ENCODE measurements around the gene NT5DC1.
"Not testable (repeated sequence)": the region's sequence is repeated elsewhere in the genome, so short reads cannot be mapped to it uniquely, and the experiment has no call there.

The NT5DC1 gene

DNA sequence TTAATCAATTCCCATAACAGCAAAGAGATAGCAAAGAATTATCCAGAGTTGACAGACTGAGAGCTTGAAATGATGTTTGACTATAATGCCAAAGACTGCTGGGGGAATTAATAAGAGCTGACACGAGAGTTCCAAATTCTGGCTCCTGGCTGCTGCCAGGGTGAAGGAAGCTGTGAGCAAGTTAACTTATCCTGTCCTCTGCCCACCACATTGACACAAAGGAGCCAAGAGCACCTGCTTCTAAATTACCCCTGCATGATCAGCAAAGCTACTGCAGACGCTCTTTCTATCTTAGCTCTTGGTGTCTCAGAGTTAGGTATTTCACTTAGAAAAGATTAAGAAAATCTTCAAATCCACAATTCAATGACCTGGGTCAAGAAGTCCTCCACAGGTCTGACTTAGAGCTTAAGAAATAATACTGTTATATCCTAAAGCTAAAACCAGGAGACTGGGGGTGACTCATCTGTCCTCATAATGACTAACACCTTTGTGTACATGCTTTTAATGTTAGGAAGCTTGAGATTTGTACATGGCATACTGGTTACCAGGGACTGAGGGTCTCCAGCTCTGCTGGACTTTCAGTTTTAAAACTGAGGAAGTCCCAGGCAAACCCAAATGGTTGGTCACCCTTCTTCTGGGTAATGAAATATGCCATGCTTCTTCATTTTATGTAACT lies 26.8 kb upstream of the NT5DC1 start:
- Histone ChIP-seq H3K27me3 (ENCODE audit: insufficient read depth, low read length) (no peaks in the 10 kb centered on the region), H3K4me1 (ENCODE audit: insufficient read depth, low read length) (no peaks in the 10 kb centered on the region), H3K36me3 (ENCODE audit: insufficient read depth, low read length) (no peaks in the 10 kb centered on the region), H2AFZ (ENCODE audit: low read depth, low read length) (no peak overlapping the region), H3K4me3 (ENCODE audit: low read length) (no peak overlapping the region), H3K9me3 (ENCODE audit: low read length) (no peaks in the 10 kb centered on the region)

DNA sequence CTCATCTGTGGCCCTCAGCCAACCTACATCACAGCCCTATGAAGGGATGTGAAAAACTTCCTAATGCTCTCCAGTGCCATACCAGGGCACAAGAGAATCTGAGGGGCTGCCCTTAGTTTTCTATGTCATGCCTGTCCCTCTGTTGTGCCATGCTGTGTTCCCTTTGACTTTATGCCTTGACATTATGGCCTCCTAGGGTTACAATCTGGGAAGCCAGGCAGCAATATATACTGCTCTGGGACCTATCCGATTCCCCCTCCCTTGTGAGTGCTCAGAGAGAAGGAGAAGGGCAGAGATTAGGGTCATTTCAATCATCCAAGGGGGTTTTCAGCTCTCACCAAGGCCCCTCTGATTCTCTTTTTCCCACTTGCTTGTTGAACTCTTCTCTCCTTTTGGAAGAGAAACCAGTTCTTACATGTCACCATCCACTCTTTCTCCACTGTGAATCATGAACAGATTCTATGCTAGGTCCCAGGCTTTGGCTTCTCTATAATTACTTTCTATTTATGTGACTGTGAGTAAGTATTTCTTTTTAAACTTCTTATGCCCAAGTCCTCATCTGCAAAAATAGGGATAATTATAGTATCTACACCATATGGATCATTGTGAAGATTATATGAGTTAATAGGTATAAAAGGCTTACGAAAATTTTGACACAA lies 25.8 kb upstream of the NT5DC1 start:
- Histone ChIP-seq H2AFZ (ENCODE audit: low read depth, low read length) (no peak overlapping the region), H3K4me3 (ENCODE audit: low read length) (no peak overlapping the region), H3K9me3 (ENCODE audit: low read length) (no peaks in the 10 kb centered on the region), H3K27me3 (ENCODE audit: insufficient read depth, low read length) (no peaks in the 10 kb centered on the region), H3K4me1 (ENCODE audit: insufficient read depth, low read length) (no peaks in the 10 kb centered on the region), H3K36me3 (ENCODE audit: insufficient read depth, low read length) (no peaks in the 10 kb centered on the region)

DNA sequence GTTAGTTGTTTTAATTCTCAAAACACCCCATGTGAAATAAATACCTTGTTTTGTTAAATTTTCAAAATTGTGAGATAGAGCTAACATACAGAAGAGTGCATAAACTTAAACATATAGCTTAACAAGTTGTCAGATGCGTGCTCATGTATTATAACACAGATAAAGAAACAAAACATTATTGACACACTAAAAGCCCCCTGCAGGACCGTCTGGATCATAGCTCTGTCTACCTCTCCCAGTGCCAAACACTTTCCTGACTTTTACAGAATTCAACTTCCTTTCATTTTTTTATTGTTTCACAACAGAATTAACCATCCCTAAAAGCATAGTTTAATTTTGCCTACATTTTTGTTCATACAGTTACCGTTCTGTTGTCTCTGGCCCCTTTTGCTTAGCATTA lies 22.1 kb upstream of the NT5DC1 start:
- no peak overlapping the region for H2AFZ ChIP-seq (ENCODE audit: low read depth, low read length)
- no peaks in the 10 kb centered on the region for H3K9me3 ChIP-seq (ENCODE audit: low read length)

DNA sequence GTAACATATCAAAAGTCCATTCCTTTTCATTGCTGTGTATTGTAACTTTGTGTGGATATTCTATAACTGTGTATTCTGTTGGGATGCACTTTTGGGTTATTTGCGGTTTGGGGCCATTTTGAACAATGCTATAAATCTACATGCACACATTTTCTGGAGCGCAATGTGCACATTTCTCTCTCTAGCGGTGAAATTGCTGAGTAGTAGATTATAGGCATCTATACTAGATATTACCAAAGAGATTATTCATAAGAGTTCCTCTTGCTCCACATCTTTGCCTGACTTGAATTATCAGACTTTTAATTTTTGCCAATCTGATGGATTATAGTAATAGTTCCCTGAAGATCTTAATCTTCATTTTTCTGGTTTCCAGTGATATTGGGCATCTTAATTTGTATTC lies 21.7 kb upstream of the NT5DC1 start:
- no peaks in the 10 kb centered on the region for H3K27me3 ChIP-seq (ENCODE audit: insufficient read depth, low read length)
- H3K36me3 ChIP-seq (ENCODE audit: insufficient read depth, low read length) = no peaks in the 10 kb centered on the region
- H3K9me3 ChIP-seq (ENCODE audit: low read length) = no peaks in the 10 kb centered on the region
- H2AFZ ChIP-seq (ENCODE audit: low read depth, low read length) = no peak overlapping the region
- H3K4me1 ChIP-seq (ENCODE audit: insufficient read depth, low read length) = no peaks in the 10 kb centered on the region
- no peak overlapping the region for H3K4me3 ChIP-seq (ENCODE audit: low read length)

More for the DNA sequence above, 22.1 kb upstream of the NT5DC1 start:
- H3K27me3 ChIP-seq (ENCODE audit: insufficient read depth, low read length) = no peaks in the 10 kb centered on the region
- no peaks in the 10 kb centered on the region for H3K36me3 ChIP-seq (ENCODE audit: insufficient read depth, low read length)
- no peaks in the 10 kb centered on the region for H3K4me1 ChIP-seq (ENCODE audit: insufficient read depth, low read length)
- H3K4me3 ChIP-seq (ENCODE audit: low read length) = no peak overlapping the region

DNA sequence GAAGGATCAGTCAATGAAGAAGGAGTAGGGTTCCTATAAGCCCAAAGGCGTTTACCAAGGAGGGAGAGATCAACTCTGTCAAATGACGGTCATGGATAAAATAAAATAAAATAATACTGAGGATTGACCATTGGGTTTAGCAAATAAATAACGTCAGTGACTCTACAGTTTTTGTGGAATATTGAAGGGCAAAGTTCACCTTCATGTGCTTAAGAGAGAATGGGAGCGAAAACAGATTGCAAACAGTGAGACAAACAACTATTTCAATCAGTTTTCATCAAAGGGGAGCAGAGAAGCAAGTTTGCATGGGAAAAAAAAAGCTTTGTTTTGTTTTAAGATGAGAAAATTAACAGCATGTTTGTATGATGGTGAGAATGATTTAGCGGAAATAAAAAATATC lies 17.6 kb upstream of the NT5DC1 start:
- H3K4me1 ChIP-seq (ENCODE audit: insufficient read depth, low read length) = no peaks in the 10 kb centered on the region
- no peak overlapping the region for H2AFZ ChIP-seq (ENCODE audit: low read depth, low read length)
- H3K4me3 ChIP-seq (ENCODE audit: low read length) = no peak overlapping the region
- H3K27me3 ChIP-seq (ENCODE audit: insufficient read depth, low read length) = no peaks in the 10 kb centered on the region
- H3K36me3 ChIP-seq (ENCODE audit: insufficient read depth, low read length) = no peaks in the 10 kb centered on the region
- H3K9me3 ChIP-seq (ENCODE audit: low read length) = no peaks in the 10 kb centered on the region

DNA sequence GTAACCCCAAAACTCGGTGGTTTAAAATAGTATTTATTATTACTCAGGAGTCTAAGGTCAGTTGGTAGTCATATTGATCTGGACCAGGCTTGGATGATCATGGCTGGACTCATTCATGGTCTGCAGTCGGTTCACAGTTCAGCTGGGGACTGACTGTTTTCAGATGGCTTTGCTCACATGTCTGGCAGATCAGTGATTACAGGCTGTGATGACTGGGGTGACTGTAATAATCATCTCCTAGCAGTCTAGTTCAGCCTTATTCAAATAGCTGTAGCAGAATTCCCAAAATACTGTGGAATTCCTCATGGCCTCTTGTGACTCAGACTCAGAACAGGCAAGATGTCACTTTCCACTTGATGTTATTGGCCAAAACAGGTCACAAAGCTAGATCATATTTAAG lies 16.4 kb upstream of the NT5DC1 start:
- Histone ChIP-seq H2AFZ (ENCODE audit: low read depth, low read length) (no peak overlapping the region), H3K9me3 (ENCODE audit: low read length) (no peaks in the 10 kb centered on the region), H3K36me3 (ENCODE audit: insufficient read depth, low read length) (no peaks in the 10 kb centered on the region), H3K4me3 (ENCODE audit: low read length) (no peak overlapping the region), H3K27me3 (ENCODE audit: insufficient read depth, low read length) (no peaks in the 10 kb centered on the region), H3K4me1 (ENCODE audit: insufficient read depth, low read length) (no peaks in the 10 kb centered on the region)

DNA sequence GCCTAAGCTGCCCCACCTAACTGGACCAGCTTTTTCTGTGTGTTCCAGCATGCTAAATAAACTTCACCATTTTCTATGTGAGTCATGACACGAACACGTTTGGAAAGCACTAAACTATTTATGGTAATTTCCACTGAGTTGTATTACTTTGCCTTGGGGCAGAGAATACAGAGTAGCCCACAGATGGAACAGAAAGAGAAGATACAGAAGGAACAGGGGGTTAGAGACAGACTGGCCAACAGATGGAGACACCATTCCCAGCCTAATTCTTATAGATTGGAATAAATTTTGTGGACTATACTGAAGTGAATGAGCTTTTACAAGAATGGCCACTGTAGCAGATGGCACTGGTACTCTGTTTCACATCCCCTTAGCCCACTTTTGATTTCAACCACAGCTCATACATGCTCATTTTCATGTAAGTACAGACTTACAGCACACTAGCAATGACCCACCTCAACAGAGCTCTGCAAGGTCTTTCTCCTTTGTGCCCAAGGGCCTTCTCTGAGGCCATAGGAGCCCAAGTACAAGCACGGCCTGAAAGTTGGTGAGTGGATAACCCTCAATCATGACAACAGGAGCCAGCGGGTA lies 13.1 kb upstream of the NT5DC1 start:
- no peak overlapping the region for H3K4me3 ChIP-seq (ENCODE audit: low read length)
- no peak overlapping the region for H2AFZ ChIP-seq (ENCODE audit: low read depth, low read length)
- no peaks in the 10 kb centered on the region for H3K4me1 ChIP-seq (ENCODE audit: insufficient read depth, low read length)
- H3K9me3 ChIP-seq (ENCODE audit: low read length) = no peaks in the 10 kb centered on the region
- no peaks in the 10 kb centered on the region for H3K36me3 ChIP-seq (ENCODE audit: insufficient read depth, low read length)
- no peaks in the 10 kb centered on the region for H3K27me3 ChIP-seq (ENCODE audit: insufficient read depth, low read length)

DNA sequence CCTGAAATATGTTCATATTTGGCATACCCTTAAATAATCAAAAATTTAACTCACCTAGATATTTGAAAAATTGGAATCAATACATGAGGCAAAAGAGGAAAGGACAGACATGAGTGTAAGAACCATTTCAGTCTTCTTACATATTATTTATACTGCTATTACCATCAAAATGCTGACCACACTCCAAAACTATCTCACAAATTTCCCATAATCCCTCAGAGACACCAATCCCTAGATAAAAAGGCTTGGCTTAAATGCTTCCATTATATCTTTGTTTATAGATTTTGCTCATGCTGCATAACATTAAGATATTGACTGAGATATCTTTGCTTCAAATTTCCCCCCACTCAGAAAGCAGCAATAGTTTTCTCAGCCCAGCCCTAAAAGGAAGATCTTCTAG lies 11.7 kb upstream of the NT5DC1 start:
- no peaks in the 10 kb centered on the region for H3K4me1 ChIP-seq (ENCODE audit: insufficient read depth, low read length)
- no peak overlapping the region for H2AFZ ChIP-seq (ENCODE audit: low read depth, low read length)
- no peaks in the 10 kb centered on the region for H3K36me3 ChIP-seq (ENCODE audit: insufficient read depth, low read length)
- no peaks in the 10 kb centered on the region for H3K27me3 ChIP-seq (ENCODE audit: insufficient read depth, low read length)
- H3K4me3 ChIP-seq (ENCODE audit: low read length) = no peak overlapping the region
- H3K9me3 ChIP-seq (ENCODE audit: low read length) = no peaks in the 10 kb centered on the region

DNA sequence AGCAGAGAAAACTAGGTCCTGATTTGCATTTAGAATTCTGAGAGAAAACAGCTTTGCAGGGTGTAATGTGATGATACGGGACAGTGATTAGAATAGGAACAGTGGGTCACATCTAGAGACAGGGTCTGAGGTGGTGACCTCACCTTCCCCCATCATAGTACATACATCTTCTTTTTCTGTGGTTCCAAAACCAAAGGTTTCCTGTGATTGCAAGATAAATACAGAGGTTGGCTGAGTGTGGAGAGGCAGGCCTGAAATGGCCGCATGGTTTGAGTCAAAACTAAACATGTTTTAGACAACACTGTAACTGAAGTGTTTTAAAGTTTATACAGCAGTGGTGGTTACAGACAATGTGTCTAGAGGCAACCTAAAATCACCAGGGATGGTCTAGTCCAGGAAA lies 10.4 kb upstream of the NT5DC1 start:
- no peaks in the 10 kb centered on the region for H3K36me3 ChIP-seq (ENCODE audit: insufficient read depth, low read length)
- H3K27me3 ChIP-seq (ENCODE audit: insufficient read depth, low read length) = no peaks in the 10 kb centered on the region
- H3K4me1 ChIP-seq (ENCODE audit: insufficient read depth, low read length) = no peaks in the 10 kb centered on the region
- no peak overlapping the region for H2AFZ ChIP-seq (ENCODE audit: low read depth, low read length)
- no peak overlapping the region for H3K4me3 ChIP-seq (ENCODE audit: low read length)
- H3K9me3 ChIP-seq (ENCODE audit: low read length) = no peaks in the 10 kb centered on the region

DNA sequence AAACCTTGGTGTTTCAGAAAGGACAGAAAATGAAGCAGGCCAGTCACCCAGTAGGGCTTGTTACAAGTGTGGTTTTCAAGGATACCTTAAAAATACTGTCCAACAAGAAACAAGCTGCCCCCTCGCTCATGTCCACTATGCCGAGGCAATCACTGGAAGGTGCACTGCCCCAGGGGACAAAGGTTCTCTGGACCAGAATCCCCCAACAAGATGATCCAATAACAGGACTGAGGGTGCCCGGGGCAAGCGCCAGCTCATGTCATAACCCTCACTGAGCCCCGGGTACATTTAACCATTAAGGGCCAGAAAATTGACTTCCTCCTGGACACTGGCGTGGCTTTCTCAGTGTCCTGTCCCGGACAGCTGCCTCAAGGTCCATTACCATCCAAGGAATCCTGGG lies 6.6 kb upstream of the NT5DC1 start:
- H3K27me3 ChIP-seq (ENCODE audit: insufficient read depth, low read length) = no peaks in the 10 kb centered on the region
- H3K4me1 ChIP-seq (ENCODE audit: insufficient read depth, low read length) = no peaks in the 10 kb centered on the region
- no peak overlapping the region for H3K4me3 ChIP-seq (ENCODE audit: low read length)
- no peak overlapping the region for H2AFZ ChIP-seq (ENCODE audit: low read depth, low read length)
- no peaks in the 10 kb centered on the region for H3K36me3 ChIP-seq (ENCODE audit: insufficient read depth, low read length)
- peaks cover 7% of the 10 kb centered on the region for H3K9me3 ChIP-seq (ENCODE audit: low read length)

DNA sequence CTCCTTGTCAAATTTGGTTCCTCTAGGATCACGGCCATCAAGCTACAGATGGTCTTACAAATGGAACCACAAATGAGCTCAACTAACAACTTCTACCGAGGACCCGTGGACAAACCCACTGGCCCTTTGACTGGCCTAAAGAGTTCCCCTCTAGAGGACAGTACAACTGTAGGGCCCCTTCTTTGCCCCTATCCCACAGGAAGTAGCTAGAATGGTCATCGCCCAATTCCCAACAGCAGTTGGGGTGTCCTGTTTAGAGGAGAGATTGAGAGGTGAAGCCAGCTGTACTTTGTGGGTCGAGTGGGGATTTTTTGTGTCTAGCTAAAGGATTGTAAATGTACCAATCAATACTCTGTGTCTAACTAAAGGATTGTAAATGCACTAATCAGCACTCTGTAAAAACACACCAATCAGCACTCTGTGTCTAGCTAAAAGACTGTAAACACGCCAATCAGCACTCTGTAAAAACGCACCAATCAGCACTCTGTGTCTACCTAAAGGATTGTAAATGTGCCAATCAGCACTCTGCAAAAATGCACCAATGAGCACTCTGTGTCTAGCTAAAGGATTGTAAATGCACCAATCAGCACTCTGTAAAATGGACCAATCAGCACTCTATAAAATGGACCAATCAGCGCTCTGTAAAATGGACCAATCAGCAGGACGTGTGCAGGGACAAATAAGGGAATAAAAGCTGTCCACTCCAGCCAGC lies 4.4 kb upstream of the NT5DC1 start:
- H3K36me3 ChIP-seq (ENCODE audit: insufficient read depth, low read length); H3K27me3 ChIP-seq (ENCODE audit: insufficient read depth, low read length); H3K9me3 ChIP-seq (ENCODE audit: low read length); H3K4me1 ChIP-seq (ENCODE audit: insufficient read depth, low read length); H2AFZ ChIP-seq (ENCODE audit: low read depth, low read length); H3K4me3 ChIP-seq (ENCODE audit: low read length): not testable (repeated sequence)

DNA sequence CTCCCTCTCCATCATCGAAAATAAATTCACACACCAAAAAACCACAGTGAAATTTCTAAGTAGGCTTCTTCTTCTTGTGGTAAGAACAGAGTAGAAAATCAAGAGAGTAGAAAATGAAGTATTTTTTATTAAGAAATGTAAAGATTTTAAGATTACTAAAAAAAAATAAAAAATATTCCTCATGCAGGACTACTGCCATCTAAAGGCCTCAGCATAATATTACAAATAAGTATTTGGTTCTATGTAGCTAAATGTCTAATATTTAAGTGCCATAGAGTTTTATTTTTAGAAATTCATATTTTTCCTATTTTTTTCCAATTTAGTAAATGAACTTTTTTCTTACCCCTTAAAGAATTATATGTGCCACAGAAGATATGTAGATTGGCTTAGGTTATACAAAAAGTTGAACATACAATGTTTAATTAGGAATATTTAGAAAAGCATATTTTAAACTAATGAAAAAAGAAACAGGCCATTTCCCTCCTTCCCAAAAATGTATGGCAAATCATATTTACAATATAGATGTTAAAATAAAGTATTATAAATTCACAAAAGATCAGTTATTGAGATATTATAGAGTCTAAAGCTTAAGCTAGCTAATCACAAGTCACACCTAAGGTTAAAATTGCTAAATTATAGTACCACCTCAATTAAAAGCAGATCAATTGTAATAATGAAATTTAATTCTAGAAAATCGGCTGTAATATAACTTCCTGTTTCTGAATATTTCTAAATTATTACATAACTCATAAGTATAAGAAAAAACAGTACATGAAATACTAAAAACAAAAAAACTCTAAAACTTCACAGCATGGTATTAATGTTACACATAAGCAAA lies 3.5 kb upstream of the NT5DC1 start:
- H3K27me3 ChIP-seq (ENCODE audit: insufficient read depth, low read length) = no peaks in the 10 kb centered on the region
- peaks cover 7% of the 10 kb centered on the region for H3K9me3 ChIP-seq (ENCODE audit: low read length)
- H2AFZ ChIP-seq (ENCODE audit: low read depth, low read length) = no peak overlapping the region
- no peaks in the 10 kb centered on the region for H3K36me3 ChIP-seq (ENCODE audit: insufficient read depth, low read length)
- H3K4me3 ChIP-seq (ENCODE audit: low read length) = no peak overlapping the region
- peaks cover 6% of the 10 kb centered on the region for H3K4me1 ChIP-seq (ENCODE audit: insufficient read depth, low read length)

DNA sequence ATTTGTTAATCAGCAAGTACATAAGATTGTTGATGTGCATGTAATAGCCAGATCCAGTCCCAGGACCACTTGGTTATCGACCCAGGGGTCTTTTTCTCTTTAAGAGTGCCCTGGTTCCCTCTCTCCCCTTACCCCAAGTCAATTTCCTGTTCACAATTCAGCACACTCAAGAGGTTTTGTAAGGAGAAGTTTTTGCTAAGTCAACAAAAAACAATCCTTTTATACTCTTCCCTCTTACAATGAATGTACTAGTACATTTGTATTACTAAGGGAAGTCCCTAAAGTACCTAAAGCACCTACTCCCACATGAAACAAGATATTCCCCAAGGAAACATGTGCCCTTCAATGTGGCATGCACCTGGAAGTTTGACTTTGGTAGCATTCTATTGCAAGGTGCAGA lies 1.6 kb upstream of the NT5DC1 start:
- Histone ChIP-seq H3K9me3 (ENCODE audit: low read length) (peaks cover 7% of the 10 kb centered on the region), H3K4me3 (ENCODE audit: low read length) (no peak overlapping the region), H3K27me3 (ENCODE audit: insufficient read depth, low read length) (no peaks in the 10 kb centered on the region), H2AFZ (ENCODE audit: low read depth, low read length) (no peak overlapping the region), H3K36me3 (ENCODE audit: insufficient read depth, low read length) (no peaks in the 10 kb centered on the region), H3K4me1 (ENCODE audit: insufficient read depth, low read length) (peaks cover 6% of the 10 kb centered on the region)
